A549 (cell line): ENCODE data around the gene SLC39A11.

Source experiments
- CEBPB ChIP-seq, 2 experiments: fragments of >200 bp in 1 of 2; sonication (Bioruptor Twin) in 1 of 2; formaldehyde crosslinking in 1 of 2; IDR thresholded peaks; 2 replicates each; pipeline ENCODE4 v1.6.1; 2012 to 2016
- MAZ ChIP-seq: fragments of 150-350 bp; IDR thresholded peaks from 2 replicates; pipeline ENCODE4 v1.6.1; 2014; ENCODE audit warnings: antibody characterized with exemption, low read depth, low read length, borderline replicate concordance
- POLR2A ChIP-seq: IDR thresholded peaks from 2 replicates; pipeline ENCODE4 v1.6.1; 2012; ENCODE audit warnings: mild to moderate bottlenecking, low read length
- RCOR1 ChIP-seq: fragments of 150-350 bp; IDR thresholded peaks from 2 replicates; pipeline ENCODE4 v1.6.1; 2014; ENCODE audit warnings: antibody characterized with exemption, low read length, low read depth

- TF ChIP-seq CEBPB (IDR thresholded peaks at IDR 0.05) (no peak), POLR2A (no peak), RCOR1 (no peak), MAZ (no peak)
These were observed 248.9 kb downstream of the SLC39A11 start for GRCh38 chr17:72843591-72843990.
